ENCODE results near the gene TMEM132D.

Gene TMEM132D

GRCh38 chr12:129102233-129102632 lies 801.6 kb downstream of the TMEM132D start:
- Mint-ChIP-seq H3K9me3 (no peaks in the 10 kb centered on the region), H3K4me3 (no peak overlapping the region), H3K4me1 (ENCODE audit: low read depth in 2 of 2) (no peaks in the 10 kb centered on the region), H3K36me3 (ENCODE audit: insufficient read depth) (no peaks in the 10 kb centered on the region), H3K27me3 (peaks cover 6 to 19% of the 10 kb centered on the region in 2 donors), H3K27ac (no peak overlapping the region)
- DNase-seq (no peak), ATAC-seq (replicated peaks) (no peak)

GRCh38 chr12:129101816-129102215 lies 802.0 kb downstream of the TMEM132D start:
- no peak for DNase-seq
- H3K27me3 Mint-ChIP-seq, result peaks cover 6 to 19% of the 10 kb centered on the region in 2 donors
- H3K4me1 Mint-ChIP-seq (ENCODE audit: low read depth in 2 of 2), result no peaks in the 10 kb centered on the region
- H3K36me3 Mint-ChIP-seq (ENCODE audit: insufficient read depth), result no peaks in the 10 kb centered on the region
- no peak for ATAC-seq (replicated peaks)
- H3K9me3 Mint-ChIP-seq, result no peaks in the 10 kb centered on the region
- H3K4me3 Mint-ChIP-seq, result no peak overlapping the region
- no peak overlapping the region for H3K27ac Mint-ChIP-seq

DNA sequence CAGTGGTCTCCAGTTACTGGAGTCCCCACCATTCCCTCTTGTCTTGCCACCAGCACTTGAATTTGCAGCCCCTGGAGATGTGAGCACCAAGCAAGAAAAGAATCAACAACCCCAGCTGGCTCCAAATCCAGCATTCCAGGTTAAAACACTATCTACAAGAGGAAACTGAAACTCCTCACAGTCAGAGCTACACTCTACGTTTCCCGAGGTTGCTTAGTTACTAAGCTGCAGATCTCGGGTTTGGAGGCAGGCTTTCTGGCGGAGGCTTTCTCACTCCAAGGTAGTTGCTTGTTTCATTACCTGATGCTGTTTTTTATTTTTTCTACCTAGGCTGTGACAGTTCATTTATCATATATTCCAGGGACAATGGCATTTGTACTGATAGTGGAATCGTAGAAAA lies 802.4 kb downstream of the TMEM132D start:
- Mint-ChIP-seq H3K9me3 (no peaks in the 10 kb centered on the region), H3K27me3 (peaks cover 6 to 19% of the 10 kb centered on the region in 2 donors), H3K4me1 (ENCODE audit: low read depth in 2 of 2) (no peaks in the 10 kb centered on the region), H3K4me3 (no peak overlapping the region), H3K27ac (no peak overlapping the region), H3K36me3 (ENCODE audit: insufficient read depth) (no peaks in the 10 kb centered on the region)
- ATAC-seq (replicated peaks) (no peak), DNase-seq (no peak)

GRCh38 chr12:129097451-129097850 lies 806.4 kb downstream of the TMEM132D start:
- DNase-seq, result no peak
- Mint-ChIP-seq H3K4me3 (no peak overlapping the region), H3K27me3 (peaks cover 0 to 7% of the 10 kb centered on the region in 2 donors), H3K4me1 (ENCODE audit: low read depth in 2 of 2) (no peaks in the 10 kb centered on the region), H3K9me3 (no peaks in the 10 kb centered on the region), H3K27ac (no peak overlapping the region), H3K36me3 (ENCODE audit: insufficient read depth) (no peaks in the 10 kb centered on the region)
- ATAC-seq (replicated peaks), result no peak

DNA sequence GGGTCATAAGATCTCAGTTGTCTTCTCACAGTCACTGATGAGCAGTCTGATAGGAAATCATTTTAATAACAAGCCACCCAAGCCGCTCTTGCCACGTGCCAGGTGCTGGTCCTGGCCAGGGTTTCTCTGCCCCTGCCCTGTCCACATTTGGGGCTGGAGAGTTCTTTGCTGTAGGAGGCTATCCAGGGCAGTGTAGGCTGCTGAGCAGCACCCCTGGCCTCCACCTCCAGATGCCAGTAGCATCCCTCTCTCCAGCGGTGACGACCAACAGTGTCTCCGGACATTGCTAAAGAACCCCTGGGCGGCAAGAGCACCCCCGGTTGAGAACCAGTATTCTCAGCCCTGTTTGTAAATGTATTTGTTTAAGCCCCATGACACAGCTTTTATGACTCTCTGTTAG lies 806.9 kb downstream of the TMEM132D start:
- DNase-seq (no peak), ATAC-seq (replicated peaks) (no peak)
- Mint-ChIP-seq H3K27me3 (peaks cover 0 to 2% of the 10 kb centered on the region in 2 donors), H3K27ac (no peak overlapping the region), H3K9me3 (no peaks in the 10 kb centered on the region), H3K4me1 (ENCODE audit: low read depth in 2 of 2) (no peaks in the 10 kb centered on the region), H3K4me3 (no peak overlapping the region), H3K36me3 (ENCODE audit: insufficient read depth) (no peaks in the 10 kb centered on the region)

DNA sequence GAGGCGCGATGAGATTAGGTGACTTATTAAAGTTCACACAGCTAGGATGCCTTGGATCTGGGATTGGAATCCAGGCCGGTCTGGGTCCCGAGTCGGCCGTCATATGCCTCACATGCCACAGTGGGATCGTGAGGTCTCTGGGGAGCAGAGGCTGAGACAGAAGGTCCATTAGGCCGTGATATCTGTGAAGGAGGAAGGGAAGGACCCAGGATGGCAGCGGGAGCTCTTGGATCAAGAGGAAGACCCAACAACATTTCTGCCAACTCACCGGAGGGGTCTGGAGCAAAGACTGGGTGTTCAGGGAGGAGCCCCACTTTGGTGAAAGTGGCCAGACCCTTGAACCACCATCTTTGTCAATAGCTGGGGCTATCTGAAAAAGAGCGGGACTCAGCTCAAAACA lies 807.6 kb downstream of the TMEM132D start:
- Mint-ChIP-seq H3K4me3 (no peak overlapping the region), H3K9me3 (no peaks in the 10 kb centered on the region), H3K36me3 (ENCODE audit: insufficient read depth) (no peaks in the 10 kb centered on the region), H3K4me1 (ENCODE audit: low read depth in 2 of 2) (no peaks in the 10 kb centered on the region), H3K27me3 (peaks cover 0 to 6% of the 10 kb centered on the region in 2 donors), H3K27ac (no peak overlapping the region)
- DNase-seq (no peak), ATAC-seq (replicated peaks) (no peak)

DNA sequence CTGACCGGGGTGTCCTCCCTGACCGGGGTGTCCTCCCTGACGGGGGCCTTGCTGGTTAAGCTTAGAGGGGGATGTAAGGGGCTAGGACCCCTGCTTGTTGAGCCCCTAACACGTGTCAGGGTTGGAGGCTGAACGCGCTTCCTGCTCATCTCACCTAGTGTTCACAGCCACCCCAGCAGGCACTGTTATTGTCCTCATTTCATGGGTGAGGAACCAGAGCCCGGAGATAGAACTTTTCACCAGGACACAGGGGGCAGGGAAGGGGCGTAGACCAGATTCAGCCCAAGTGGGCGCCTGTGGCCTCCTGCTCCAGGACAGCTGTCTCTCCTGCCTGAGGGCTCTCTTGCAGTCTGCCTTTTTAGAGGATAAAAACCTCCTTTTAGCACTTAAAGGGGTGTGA lies 814.2 kb downstream of the TMEM132D start:
- Mint-ChIP-seq H3K27ac (no peak overlapping the region), H3K27me3 (peaks cover 0 to 17% of the 10 kb centered on the region in 2 donors), H3K36me3 (ENCODE audit: insufficient read depth) (no peaks in the 10 kb centered on the region), H3K4me1 (ENCODE audit: low read depth in 2 of 2) (no peaks in the 10 kb centered on the region), H3K9me3 (no peaks in the 10 kb centered on the region), H3K4me3 (no peak overlapping the region)
- no peak for ATAC-seq (replicated peaks)
- DNase-seq, result no peak

DNA sequence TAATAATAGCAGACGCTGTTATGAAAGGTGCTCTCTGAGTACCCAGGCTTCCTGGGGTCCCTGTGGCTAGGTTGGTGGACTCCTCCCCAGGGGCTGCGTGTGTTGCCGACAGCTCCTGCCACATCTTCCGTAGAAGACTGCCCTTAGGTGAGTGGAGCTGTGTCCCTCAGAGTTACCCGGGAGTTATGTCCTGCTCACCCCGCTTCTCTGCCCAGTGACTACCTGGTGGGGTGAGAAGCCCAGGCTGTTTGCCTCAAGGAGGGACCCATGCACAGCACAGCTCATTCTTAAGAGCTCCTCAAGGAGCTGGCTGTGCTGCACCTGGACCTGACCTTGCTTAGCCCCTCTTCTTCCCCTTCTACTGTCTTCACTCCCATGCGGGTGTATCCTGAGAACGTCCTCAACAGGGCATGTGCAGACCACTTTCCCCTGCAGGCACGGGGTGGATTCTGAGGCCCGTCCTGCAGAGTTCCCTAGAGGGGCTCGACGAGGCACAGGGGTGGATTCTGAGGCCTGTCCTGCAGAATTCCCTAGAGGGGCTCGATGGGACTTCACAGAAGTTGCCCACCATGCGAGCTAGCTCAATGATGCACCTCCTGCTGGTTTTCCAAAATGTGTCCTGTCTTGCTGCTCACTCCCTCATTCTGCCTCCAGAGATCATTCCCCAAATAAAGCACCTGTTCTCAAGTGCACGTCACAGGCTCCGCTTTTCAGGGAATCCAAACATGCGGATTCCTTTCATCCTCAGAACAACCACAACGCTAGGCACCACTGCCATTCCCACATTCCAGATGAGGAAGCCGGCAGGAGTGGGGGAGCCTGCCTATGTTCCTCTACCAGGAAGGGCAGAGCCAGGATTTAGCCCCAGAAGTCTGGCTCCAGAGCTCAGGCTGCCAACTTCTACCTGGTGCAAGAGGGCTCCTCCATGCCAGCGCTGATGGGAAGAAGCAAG lies 818.7 kb downstream of the TMEM132D start:
- peaks cover 0 to 20% of the 10 kb centered on the region in 2 donors for H3K27me3 Mint-ChIP-seq
- no peaks in the 10 kb centered on the region for H3K9me3 Mint-ChIP-seq
- H3K27ac Mint-ChIP-seq, result no peak overlapping the region
- no peak overlapping the region for H3K4me3 Mint-ChIP-seq
- no peak for ATAC-seq (replicated peaks)
- no peaks in the 10 kb centered on the region for H3K36me3 Mint-ChIP-seq (ENCODE audit: insufficient read depth)
- H3K4me1 Mint-ChIP-seq (ENCODE audit: low read depth in 2 of 2), result no peaks in the 10 kb centered on the region
- DNase-seq, result no peak

DNA sequence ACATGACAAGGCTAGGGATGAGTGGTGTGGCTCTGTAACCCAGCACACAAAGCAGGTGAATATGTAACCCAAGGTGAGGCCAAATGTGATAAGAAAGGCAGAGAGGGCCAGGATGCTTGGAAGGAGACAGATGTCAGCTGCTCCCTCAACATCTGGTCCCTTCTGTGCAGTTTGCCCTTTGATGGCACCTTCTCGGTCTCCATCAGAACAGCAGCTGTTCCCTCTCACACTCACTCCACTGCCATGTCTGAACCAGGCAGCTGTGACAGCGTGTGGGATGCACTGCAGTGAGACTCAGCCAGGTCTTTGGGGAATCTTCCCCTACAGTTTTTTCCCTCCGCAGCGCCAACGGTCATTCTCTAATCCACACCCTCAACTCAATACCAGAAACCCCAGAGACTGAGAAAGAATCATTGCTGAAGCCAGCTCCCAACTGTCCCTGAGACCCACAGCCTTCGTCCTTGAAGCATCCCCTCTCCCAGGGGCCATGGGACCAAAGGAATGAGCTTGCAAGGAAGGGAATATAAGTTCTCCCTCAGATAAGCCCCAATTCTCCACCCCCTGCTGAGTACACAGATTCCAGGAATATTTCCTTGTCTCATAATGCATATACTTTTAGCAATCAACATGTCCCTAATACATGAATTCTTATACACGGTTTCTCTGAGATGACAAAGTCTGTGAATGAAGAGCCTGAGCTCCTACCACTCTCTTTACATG lies 820.5 kb downstream of the TMEM132D start:
- no peaks in the 10 kb centered on the region for H3K9me3 Mint-ChIP-seq
- no peaks in the 10 kb centered on the region for H3K4me1 Mint-ChIP-seq (ENCODE audit: low read depth in 2 of 2)
- H3K27me3 Mint-ChIP-seq, result peaks cover 0 to 20% of the 10 kb centered on the region in 2 donors
- ATAC-seq (replicated peaks) (no peak), DNase-seq (no peak)
- no peak overlapping the region for H3K4me3 Mint-ChIP-seq
- no peaks in the 10 kb centered on the region for H3K36me3 Mint-ChIP-seq (ENCODE audit: insufficient read depth)
- H3K27ac Mint-ChIP-seq, result no peak overlapping the region

DNA sequence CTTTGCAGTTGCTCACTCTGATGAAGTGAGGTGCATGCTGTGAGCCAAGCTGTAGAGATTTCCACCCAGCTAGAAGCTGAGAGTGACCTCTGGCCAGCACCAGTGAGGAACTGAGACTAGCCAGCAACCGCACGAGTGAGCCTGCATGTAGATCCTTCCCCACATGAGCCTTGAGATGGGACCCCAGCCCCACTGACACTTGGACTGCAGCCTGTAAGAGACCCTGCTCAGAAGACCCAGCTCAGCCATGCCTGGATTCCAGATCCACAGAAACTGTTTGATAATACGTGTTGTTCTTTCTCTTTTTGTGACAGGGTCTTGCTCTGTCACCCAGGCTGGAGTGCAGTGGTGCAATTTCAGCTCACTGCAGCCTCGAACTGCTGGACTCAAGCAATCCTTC lies 821.4 kb downstream of the TMEM132D start:
- DNase-seq, result no peak
- Mint-ChIP-seq H3K27me3 (peaks cover 0 to 20% of the 10 kb centered on the region in 2 donors), H3K9me3 (no peaks in the 10 kb centered on the region), H3K4me3 (no peak overlapping the region), H3K36me3 (ENCODE audit: insufficient read depth) (no peaks in the 10 kb centered on the region), H3K27ac (no peak overlapping the region), H3K4me1 (ENCODE audit: low read depth in 2 of 2) (no peaks in the 10 kb centered on the region)
- ATAC-seq (replicated peaks), result no peak

DNA sequence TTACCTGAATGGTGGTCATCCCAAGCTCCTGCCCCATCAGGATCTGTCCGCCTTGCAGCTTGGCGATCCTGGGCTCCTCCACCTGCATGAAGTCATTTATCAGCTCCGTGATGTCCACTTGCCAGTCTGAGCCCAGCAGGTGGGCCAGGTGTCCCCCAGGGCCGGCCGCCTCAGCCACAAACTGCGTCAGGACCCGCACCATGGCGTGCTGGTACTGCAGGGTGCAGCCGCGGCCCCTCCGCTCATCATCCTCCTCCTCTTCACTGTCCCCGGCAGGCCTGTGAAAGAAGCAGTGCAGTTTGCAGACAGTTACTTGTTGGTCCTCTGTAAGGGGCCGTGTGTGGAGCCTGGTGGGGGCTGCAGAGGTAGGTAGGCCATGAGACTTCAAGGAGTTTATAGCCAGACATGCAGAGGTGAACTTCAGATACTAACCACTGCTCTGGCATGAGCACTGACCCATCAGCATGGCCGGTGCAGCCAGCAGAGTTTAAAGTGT lies 822.0 kb downstream of the TMEM132D start:
- H3K4me3 Mint-ChIP-seq, result no peak overlapping the region

DNA sequence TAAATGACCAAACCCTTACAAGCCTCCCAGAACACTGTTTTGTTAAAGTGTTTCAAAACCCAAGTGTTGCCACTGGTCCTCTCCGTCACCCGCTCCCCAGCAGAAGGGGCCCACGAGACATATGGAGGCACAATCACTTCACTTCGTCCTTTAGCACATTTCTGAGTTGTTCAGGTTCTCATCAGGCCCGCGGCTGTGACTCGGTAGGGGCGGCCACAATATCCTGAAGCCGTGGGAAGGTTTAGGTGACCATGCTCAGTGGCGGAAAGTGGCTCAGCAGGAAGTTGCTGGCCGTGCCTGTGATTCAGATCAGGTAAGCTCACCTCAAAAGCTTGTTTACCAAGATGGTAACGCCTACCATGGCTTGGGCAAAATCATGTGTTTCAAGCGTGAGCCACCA lies 823.0 kb downstream of the TMEM132D start:
- peaks cover 0 to 20% of the 10 kb centered on the region in 2 donors for H3K27me3 Mint-ChIP-seq

More for the DNA sequence above, 822.0 kb downstream of the TMEM132D start:
- ATAC-seq (replicated peaks) (no peak), DNase-seq (no peak)
- no peaks in the 10 kb centered on the region for H3K36me3 Mint-ChIP-seq (ENCODE audit: insufficient read depth)
- H3K9me3 Mint-ChIP-seq, result no peaks in the 10 kb centered on the region
- H3K4me1 Mint-ChIP-seq (ENCODE audit: low read depth in 2 of 2), result no peaks in the 10 kb centered on the region
- no peak overlapping the region for H3K27ac Mint-ChIP-seq
- H3K27me3 Mint-ChIP-seq, result peaks cover 0 to 20% of the 10 kb centered on the region in 2 donors

DNA sequence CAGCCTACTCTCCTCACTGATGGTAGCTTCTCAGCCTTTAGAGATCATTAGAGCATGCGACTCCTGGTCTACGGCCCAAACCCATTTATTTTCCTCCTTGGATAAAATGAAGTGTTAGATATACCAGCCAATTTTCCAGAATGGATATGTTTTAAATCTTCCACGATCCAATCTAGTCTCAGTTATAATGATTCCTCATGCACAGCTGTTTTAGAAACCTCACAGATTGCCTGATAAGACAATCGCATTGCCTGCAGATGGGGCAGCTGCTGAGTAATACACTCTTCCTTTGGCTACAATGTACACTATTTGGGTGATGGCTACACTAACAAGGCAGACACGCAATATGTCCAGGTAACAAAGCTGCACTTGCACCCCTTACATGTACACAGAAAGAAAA lies 823.4 kb downstream of the TMEM132D start:
- Mint-ChIP-seq H3K27ac (no peak overlapping the region), H3K9me3 (no peaks in the 10 kb centered on the region), H3K27me3 (peaks cover 0 to 18% of the 10 kb centered on the region in 2 donors), H3K4me3 (no peak overlapping the region), H3K4me1 (ENCODE audit: low read depth in 2 of 2) (no peaks in the 10 kb centered on the region), H3K36me3 (ENCODE audit: insufficient read depth) (no peaks in the 10 kb centered on the region)
- ATAC-seq (replicated peaks) (no peak), DNase-seq (no peak)

More for the DNA sequence above, 823.0 kb downstream of the TMEM132D start:
- no peak for ATAC-seq (replicated peaks)
- DNase-seq, result no peak
- Mint-ChIP-seq H3K36me3 (ENCODE audit: insufficient read depth) (no peaks in the 10 kb centered on the region), H3K4me1 (ENCODE audit: low read depth in 2 of 2) (no peaks in the 10 kb centered on the region), H3K9me3 (no peaks in the 10 kb centered on the region), H3K4me3 (no peak overlapping the region), H3K27ac (no peak overlapping the region)
